A549 (cell line): Measurements from ENCODE around the gene SPEN. TPM values are rescaled to one million over a fixed set of nuclear protein-coding genes. Genes with fewer than 3 reads are reported as not detected.

Experiments used
- ATAC-seq, 2 experiments: fragments of 200-7000 bp in 1 of 2; fragments of >200 bp in 1 of 2; cut with Nextera tagmentation in 1 of 2; cut with Tn5 transposase in 1 of 2; 3 replicates each; pipeline versions ENCODE4 v1.8.0 to v1.9.1; 2018 to 2020; ENCODE audit warnings: mild to moderate bottlenecking in 1 of 2, moderate library complexity in 1 of 2
- CTCF ChIA-PET: fragments of 300-600 bp; sonication (Branson Sonifier 250); formaldehyde crosslinking; extraction: SDS; loops from one replicate; lab custom pipeline; 2021; ENCODE audit warnings: antibody characterized with exemption, inconsistent platforms; lab: Yijun Ruan, JAX
- POLR2A ChIA-PET: fragments of 350-600 bp; formaldehyde crosslinking; extraction: SDS; loops from one replicate; lab custom pipeline; 2021; ENCODE audit warnings: antibody characterized with exemption, inconsistent platforms; lab: Yijun Ruan, JAX
- DNase-seq, 2 experiments: peaks; one replicate each; pipeline versions ENCODE4 v3.0.0 to v3.0.0-alpha.2; 2011 to 2016; ENCODE audit warnings: low read depth in 1 of 2, low spot score in 1 of 2
- FAIRE-seq: peaks from 2 replicates; lab custom pipeline; 2011; peaks lifted over from hg19 to GRCh38; lab: Jason Lieb, UNC
- H3K27ac ChIP-seq, 2 experiments: fragments of >200 bp; sonication (Bioruptor Twin); formaldehyde crosslinking; 3 replicates each; pipeline ENCODE4 v1.5.1; 2016 to 2017
- H3K4me1 ChIP-seq: fragments of >200 bp; sonication (Bioruptor Twin); formaldehyde crosslinking; 3 replicates; pipeline ENCODE4 v1.6.1; 2016
- H3K4me2 ChIP-seq: fragments of >200 bp; sonication (Bioruptor Twin); formaldehyde crosslinking; 3 replicates; pipeline ENCODE4 v1.6.1; 2016
- H3K4me3 ChIP-seq: fragments of >200 bp; sonication (Bioruptor Twin); formaldehyde crosslinking; 3 replicates; pipeline ENCODE4 v1.5.1; 2016
- H3K9me3 ChIP-seq: fragments of >200 bp; sonication (Bioruptor Twin); formaldehyde crosslinking; 3 replicates; pipeline ENCODE4 v1.6.1; 2016
- ATOH8 ChIP-seq: fragments of 250-450 bp; sonication (Bioruptor Pico); IDR thresholded peaks from 2 replicates; pipeline ENCODE4 v1.5.0; 2020; ENCODE audit warnings: low read depth, mild to moderate bottlenecking, moderate library complexity
- BHLHE40 ChIP-seq: IDR thresholded peaks from 2 replicates; pipeline ENCODE4 v1.6.1; 2012; ENCODE audit warnings: low read depth, low read length, inconsistent platforms
- CEBPB ChIP-seq, 2 experiments: fragments of >200 bp in 1 of 2; sonication (Bioruptor Twin) in 1 of 2; formaldehyde crosslinking in 1 of 2; IDR thresholded peaks; 2 replicates each; pipeline ENCODE4 v1.6.1; 2012 to 2016
- CTCF ChIP-seq: fragments of >200 bp; sonication (Bioruptor Twin); formaldehyde crosslinking; IDR thresholded peaks from 3 replicates; pipeline ENCODE4 v1.5.1; 2016
- E2F6 ChIP-seq: IDR thresholded peaks from 2 replicates; pipeline ENCODE4 v1.6.1; 2012; ENCODE audit warnings: low read depth, borderline replicate concordance
- ELK1 ChIP-seq: fragments of 150-350 bp; IDR thresholded peaks from 2 replicates; pipeline ENCODE4 v1.6.1; 2014; ENCODE audit warnings: low read depth, mild to moderate bottlenecking, low read length
- EP300 ChIP-seq, 2 experiments: fragments of >200 bp; sonication (Bioruptor Twin); formaldehyde crosslinking; IDR thresholded peaks; 2 replicates in 1 of 2; 3 replicates in 1 of 2; pipeline ENCODE4 v1.6.1; 2016 to 2017
- GATA3 ChIP-seq: IDR thresholded peaks from 2 replicates; pipeline ENCODE4 v1.6.1; 2012; ENCODE audit warnings: borderline replicate concordance
- HEYL ChIP-seq: fragments of 250-450 bp; sonication (Bioruptor Pico); IDR thresholded peaks from 2 replicates; pipeline ENCODE4 v1.8.0; 2021; ENCODE audit warnings: mild to moderate bottlenecking, moderate library complexity
- HMGXB4 ChIP-seq: fragments of 250-450 bp; sonication (Bioruptor Pico); IDR thresholded peaks from 2 replicates; pipeline ENCODE4 v1.5.0; 2021; ENCODE audit warnings: mild to moderate bottlenecking, moderate library complexity, borderline replicate concordance
- JUN ChIP-seq, 2 experiments: fragments of >200 bp; sonication (Bioruptor Twin); formaldehyde crosslinking; IDR thresholded peaks; 2 replicates in 1 of 2; 3 replicates in 1 of 2; pipeline ENCODE4 v1.6.1; 2016 to 2017
- JUNB ChIP-seq: fragments of >200 bp; sonication (Bioruptor Twin); formaldehyde crosslinking; IDR thresholded peaks from 2 replicates; pipeline ENCODE4 v1.6.1; 2016
- MAX ChIP-seq: IDR thresholded peaks from 2 replicates; pipeline ENCODE4 v1.6.1; 2012
- PHF8 ChIP-seq: fragments of 200-600 bp; sonication (generic); IDR thresholded peaks from 2 replicates; pipeline ENCODE4 v1.6.1; 2016; ENCODE audit warnings: low read depth, mild to moderate bottlenecking, antibody characterized with exemption, moderate library complexity, borderline replicate concordance
- POLR2A ChIP-seq: IDR thresholded peaks from 2 replicates; pipeline ENCODE4 v1.6.1; 2012; ENCODE audit warnings: mild to moderate bottlenecking, low read length
- POLR2AphosphoS2 ChIP-seq: conservative IDR thresholded peaks from 2 replicates; pipeline ENCODE4 v1.6.1; 2012; ENCODE audit warnings: low read length, improper control_type of control experiment, inconsistent platforms
- RARB ChIP-seq: fragments of 250-450 bp; sonication (Bioruptor Pico); IDR thresholded peaks from 2 replicates; pipeline ENCODE4 v1.8.0; 2021; ENCODE audit warnings: mild to moderate bottlenecking, moderate library complexity
- RNF2 ChIP-seq: fragments of 200-600 bp; sonication (generic); IDR thresholded peaks from 2 replicates; pipeline ENCODE4 v1.6.1; 2016; ENCODE audit warnings: low read depth, mild to moderate bottlenecking, antibody characterized with exemption, moderate library complexity, borderline replicate concordance
- TP53 ChIP-seq: fragments of 250-450 bp; sonication (Bioruptor Pico); IDR thresholded peaks from 2 replicates; pipeline ENCODE4 v1.5.0; 2021; ENCODE audit warnings: mild to moderate bottlenecking, moderate library complexity
- ZC3H11A ChIP-seq: fragments of 450-650 bp; IDR thresholded peaks from 2 replicates; pipeline ENCODE4 v1.6.1; 2014; ENCODE audit warnings: antibody characterized with exemption, mild to moderate bottlenecking
- WGBS: methylation state at CpG from one replicate; pipeline ENCODE4 v1.1.6; 2017; ENCODE audit errors: missing lambda C conversion rate; 5-methylcytosine and 5-hydroxymethylcytosine counted together
- polyA plus RNA-seq, 4 experiments: library from polyadenylated mRNA; depleted of rRNA in 3 of 4; stranded (reverse); fragments of >200 nt; fragmentation: RNase III in 1 of 4; extraction: RNeasy Plus Mini Kit Qiagen cat#74134 plus additional on column Dnase treatment in 1 of 4; gene quantifications; 2 replicates in 3 of 4; 3 replicates in 1 of 4; pipeline ENCODE4 v1.2.3, GENCODE V29; 2011 to 2017

The SPEN gene
- polyA plus RNA-seq, 2 of the 4 experiments (the other 2 are of a cell fraction), result 7.0 to 15.5 TPM

- Histone ChIP-seq H3K9me3 (no peaks in the 10 kb centered on the region), H3K4me2 (no peak overlapping the region), H3K4me1 (peaks cover 6% of the 10 kb centered on the region; the same call in 1 of the 3 replicates), H3K4me3 (no peak overlapping the region), H3K27ac (no peak overlapping the region)
- ChIA-PET CTCF (interaction anchor here (0.8 to 3.6 kb wide), 6 partner anchors 9 to 71 kb away, joined by 3 to 20 read pairs (median 3); no protein-coding TSS in a partner anchor), POLR2A (interaction anchor here (1.5 kb wide), 1 partner anchor 19 kb away, joined by 3 read pairs; the partner anchor contains the start of gene SPEN)
- DNase-seq (no peak), ATAC-seq (no peak), FAIRE-seq (no peak)
- 94% methylated on average over 3 of the region's 3 CpGs for WGBS
- TF ChIP-seq MAX, result no peak
- peak; percentile 79 to 87; a peak in 3 of 4 replicates for TF ChIP-seq CEBPB (IDR thresholded peaks at IDR 0.05)
Observed at GRCh38 chr1:15866721-15867201, 19.3 kb downstream of the SPEN start.

- ATAC-seq (no peak), DNase-seq (no peak), FAIRE-seq (no peak)
- Histone ChIP-seq H3K4me2 (no peak overlapping the region), H3K4me3 (no peak overlapping the region), H3K4me1 (peaks cover 6% of the 10 kb centered on the region; the same call in 1 of the 3 replicates), H3K27ac (no peak overlapping the region), H3K9me3 (no peaks in the 10 kb centered on the region)
- POLR2A ChIA-PET, result interaction anchor here (1.5 kb wide), 1 partner anchor 20 kb away, joined by 3 read pairs; the partner anchor contains the start of gene SPEN
- CTCF ChIA-PET, result interaction anchor here (2.5 to 3.6 kb wide), 2 partner anchors 9 to 52 kb away, joined by 7 to 20 read pairs; no protein-coding TSS in a partner anchor
- no peak for TF ChIP-seq POLR2A
- no peak for TF ChIP-seq JUN (IDR thresholded peaks at IDR 0.05)
- TF ChIP-seq RNF2, result no peak
- TF ChIP-seq ELK1, result no peak
- no peak for TF ChIP-seq PHF8
- no peak for TF ChIP-seq RARB (CRISPR knock-in tag)
- no peak for TF ChIP-seq HEYL (CRISPR knock-in tag)
- no peak for TF ChIP-seq E2F6
- no peak for TF ChIP-seq BHLHE40
- no peak for TF ChIP-seq EP300 (IDR thresholded peaks at IDR 0.05)
- TF ChIP-seq CTCF, result no peak
- TF ChIP-seq TP53 (CRISPR knock-in tag), result no peak
- no peak for TF ChIP-seq JUNB
- TF ChIP-seq HMGXB4 (CRISPR knock-in tag), result no peak
- TF ChIP-seq POLR2AphosphoS2, result no peak
- 93% methylated on average over 3 of the region's 3 CpGs for WGBS
Observed at GRCh38 chr1:15867288-15867687, 19.8 kb downstream of the SPEN start.

GRCh38 chr1:15869413-15869812, 21.9 kb downstream of the SPEN start:
- no peaks in the 10 kb centered on the region for H3K9me3 ChIP-seq
- POLR2A ChIA-PET, result no interaction called here
- ATAC-seq (no peak), FAIRE-seq (no peak), DNase-seq (no peak)
- H3K4me3 ChIP-seq, result no peak overlapping the region
- H3K4me1 ChIP-seq, result peaks cover 18% of the 10 kb centered on the region; the same call in 2 of the 3 replicates
- no peak overlapping the region for H3K4me2 ChIP-seq
- H3K27ac ChIP-seq, result no peak overlapping the region
- WGBS, result 98% methylated on average over 2 of the region's 2 CpGs
- no peak for TF ChIP-seq ATOH8 (CRISPR knock-in tag)
- TF ChIP-seq EP300 (IDR thresholded peaks at IDR 0.05), result no peak
- TF ChIP-seq ZC3H11A, result peak; percentile 94
- TF ChIP-seq GATA3, result no peak
- TF ChIP-seq, all 56 proteins: peak for 1
- CTCF ChIA-PET, result no interaction called here
